Stimulated activated CD4-positive, alpha-beta T cell treated with anti-CD3 and anti-CD28 coated beads, Interleukin-12 subunit alpha, Interleukin-12 subunit beta, amount 100 ng/mL, for 4 hours (primary cell): ENCODE results near the gene FIBCD1.

Experiments used
- DNase-seq: peaks from one replicate; pipeline ENCODE4 v3.0.0-alpha.2; 2020

The FIBCD1 gene

GRCh38 chr9:130938652-130939404, at the start of gene FIBCD1:
FIBCD1 (minus strand) TSS chr9:130939247; CDS start chr9:130938607, 640 bp downstream.
- DNase-seq, result peak; percentile 8

- DNase-seq, result no peak
Observed at GRCh38 chr9:130988400-130988747, 49.3 kb upstream of the FIBCD1 start.

GRCh38 chr9:130987738-130988399, 48.8 kb upstream of the FIBCD1 start:
- DNase-seq, result no peak

- no peak for DNase-seq
Observed at GRCh38 chr9:130987054-130987453, 48.0 kb upstream of the FIBCD1 start.

- no peak for DNase-seq
Observed at GRCh38 chr9:130986356-130986965, 47.4 kb upstream of the FIBCD1 start.

- DNase-seq, result no peak
Observed at GRCh38 chr9:130985606-130986162, 46.6 kb upstream of the FIBCD1 start.

- no peak for DNase-seq
Observed at GRCh38 chr9:130985029-130985428, 46.0 kb upstream of the FIBCD1 start.

- DNase-seq, result no peak
Observed at GRCh38 chr9:130984521-130984920, 45.5 kb upstream of the FIBCD1 start.

GRCh38 chr9:130983970-130984369, 44.9 kb upstream of the FIBCD1 start:
- no peak for DNase-seq

- no peak for DNase-seq
Observed at GRCh38 chr9:130983359-130983670, 44.3 kb upstream of the FIBCD1 start.

- no peak for DNase-seq
Observed at GRCh38 chr9:130982636-130983358, 43.8 kb upstream of the FIBCD1 start.

- DNase-seq, result no peak
Observed at GRCh38 chr9:130981756-130982137, 42.7 kb upstream of the FIBCD1 start.

GRCh38 chr9:130981002-130981755, 42.1 kb upstream of the FIBCD1 start:
- DNase-seq, result no peak

- DNase-seq, result no peak
Observed at GRCh38 chr9:130980526-130980925, 41.5 kb upstream of the FIBCD1 start.

GRCh38 chr9:130979591-130980385, 40.7 kb upstream of the FIBCD1 start:
- DNase-seq, result no peak

- DNase-seq, result no peak
Observed at GRCh38 chr9:130977811-130978221, 38.8 kb upstream of the FIBCD1 start.

- DNase-seq, result no peak
Observed at GRCh38 chr9:130975932-130976841, 37.1 kb upstream of the FIBCD1 start.

- no peak for DNase-seq
Observed at GRCh38 chr9:130975156-130975555, 36.1 kb upstream of the FIBCD1 start.

- DNase-seq, result no peak
Observed at GRCh38 chr9:130974697-130975096, 35.6 kb upstream of the FIBCD1 start.

GRCh38 chr9:130973686-130974281, 34.7 kb upstream of the FIBCD1 start:
- DNase-seq, result no peak
